Measurements from ENCODE around the gene SPATA2L. TPM values are rescaled to one million over a fixed set of nuclear protein-coding genes. Genes with fewer than 3 reads are reported as not detected.

Gene SPATA2L
- total and polyA plus RNA-seq, 2 of the 8 experiments (the other 6 are each of a cell fraction or from before 2014, with no cell fraction given): 9.3 to 12.5 TPM

GRCh38 chr16:89727406-89728120 is 26.1 kb upstream of the SPATA2L start:
- Histone ChIP-seq H3K27me3 (replicated peaks in 1 of 4; ENCODE audit: control insufficient read depth in 3 of 4, extremely low read depth in 1 of 4, insufficient read depth in 3 of 4, low read length in 3 of 4) (peaks cover 4 to 28% (median 21%) of the 10 kb centered on the region in 4 experiments), H3K18ac (ENCODE audit: extremely low read depth, low read length) (no peak overlapping the region), H4K20me1 (replicated peaks in 1 of 2; ENCODE audit: control insufficient read depth in 1 of 2, insufficient read depth in 2 of 2, low read length in 2 of 2) (peaks cover 11 to 22% of the 10 kb centered on the region in 2 experiments), H3K4ac (replicated peaks; ENCODE audit: insufficient read length, low read depth, low read length) (no peak overlapping the region), H3K27ac (ENCODE audit: low read depth, low read length) (no peak overlapping the region), H3K36me3 (ENCODE audit: control insufficient read depth in 2 of 4, insufficient read depth in 4 of 4, low read length in 3 of 4) (no peaks in the 10 kb centered on the region; a peak in 1 of 8 replicates), H3K79me1 (ENCODE audit: low read depth, low read length) (no peaks in the 10 kb centered on the region), H3K23me2 (ENCODE audit: low read depth, low read length) (no peaks in the 10 kb centered on the region), H3K4me3 (ENCODE audit: extremely low read depth in 1 of 4, insufficient read depth in 2 of 4, low read depth in 3 of 4, low read length in 4 of 4) (no peak overlapping the region), H4K5ac (ENCODE audit: insufficient read length, low read depth, low read length) (no peak overlapping the region), H3K14ac (ENCODE audit: insufficient read length) (no peak overlapping the region), H2BK120ac (replicated peaks; ENCODE audit: low read depth, low read length) (no peak overlapping the region), H2AFZ (ENCODE audit: low read length) (no peak overlapping the region), H2BK12ac (ENCODE audit: low read depth, low read length) (no peak overlapping the region), H3K23ac (ENCODE audit: insufficient read length) (no peak overlapping the region), H2AK5ac (ENCODE audit: low read depth, low read length) (no peak overlapping the region), H3K4me2 (ENCODE audit: insufficient read depth in 1 of 2, low read depth in 2 of 2, low read length in 2 of 2) (no peak overlapping the region), H3K4me1 (replicated peaks in 1 of 4; ENCODE audit: control insufficient read depth in 3 of 4, insufficient read depth in 4 of 4, low read length in 3 of 4) (peaks cover 0 to 12% (median 6%) of the 10 kb centered on the region in 4 experiments; a peak in 6 of 7 replicates), H3K56ac (replicated peaks; ENCODE audit: insufficient read length, low read depth, low read length) (no peak overlapping the region), H2BK5ac (ENCODE audit: low read depth, low read length) (no peak overlapping the region), H3K9ac (replicated peaks in 1 of 4; ENCODE audit: extremely low read depth in 1 of 4, low read depth in 3 of 4, low read length in 3 of 4) (no peak overlapping the region), H3K9me3 (ENCODE audit: insufficient read depth in 2 of 2, low read depth in 1 of 2, low read length in 1 of 2) (no peaks in the 10 kb centered on the region), H4K91ac (replicated peaks; ENCODE audit: insufficient read length, low read length) (no peak overlapping the region), H2BK20ac (ENCODE audit: low read length) (no peak overlapping the region), H3K79me2 (ENCODE audit: control insufficient read depth in 1 of 2, insufficient read depth in 2 of 2, low read length in 2 of 2) (no peaks in the 10 kb centered on the region), H2BK15ac (ENCODE audit: low read length) (no peak overlapping the region), H4K8ac (ENCODE audit: extremely low read depth, insufficient read depth, low read length) (no peak overlapping the region)
- FAIRE-seq: no peak
- TF ChIP-seq JUN (IDR thresholded peaks at IDR 0.05; ENCODE audit: low read depth, low read length) (no peak), FOSL1 (IDR thresholded peaks at IDR 0.05; ENCODE audit: insufficient read depth, low read depth, low read length) (no peak), POLR2AphosphoS5 (IDR thresholded peaks at IDR 0.05; ENCODE audit: low read depth, low read length) (no peak), SIRT6 (IDR thresholded peaks at IDR 0.05; ENCODE audit: low read length) (no peak), MAX (IDR thresholded peaks at IDR 0.05) (0 out of 2 replicates have a peak, but pooled peaks have one; percentile 12), ATF3 (IDR thresholded peaks at IDR 0.05; ENCODE audit: insufficient read depth, low read depth, low read length) (no peak), CBX5 (IDR thresholded peaks at IDR 0.05; ENCODE audit: low read depth, low read length) (no peak)
- 83% methylated on average over 17 of the region's 17 CpGs; no CpG with 5 or more reads in 1 of the 2 experiments for WGBS, 2 experiments (ENCODE audit: extremely low coverage in 1 of 2, insufficient coverage in 1 of 2, insufficient read length in 1 of 2, insufficient replicate concordance in 2 of 2, low coverage in 1 of 2, low lambda C conversion rate in 2 of 2, missing lambda C conversion rate in 1 of 2)
- ChIA-PET CTCF (ENCODE audit: partially characterized antibody) (interaction anchor here (0.6 to 1.4 kb wide), 3 partner anchors 20 to 73 kb away, joined by 3 to 4 read pairs (median 3); no protein-coding TSS in a partner anchor), POLR2A (ENCODE audit: partially characterized antibody) (interaction anchor here (0.6 to 16.1 kb wide), 4 partner anchors 15 to 133 kb away, joined by 3 to 193 read pairs (median 3); no protein-coding TSS in a partner anchor)
- no peak for DNase-seq (ENCODE audit: low read depth in 1 of 2, low spot score in 2 of 2)

Measured in H1 (cell line).